Panc1 (cell line): ENCODE results near the gene DDX4. TPM values are rescaled to one million over a fixed set of nuclear protein-coding genes. Genes with fewer than 3 reads are reported as not detected.

Source experiments
- ATAC-seq: fragments of 200-7000 bp; cut with Tn5 transposase; 2 replicates; pipeline ENCODE4 v1.9.1; 2020; ENCODE audit warnings: mild to moderate bottlenecking, moderate library complexity
- BruUV-seq: library from RNA; stranded (reverse); fragments of 400-500 nt; replicated peaks from 2 replicates; lab custom pipeline; 2021; lab: Mats Ljungman, UMichigan
- CTCF ChIA-PET: fragments of 300-600 bp; sonication (Branson Sonifier 250); formaldehyde crosslinking; loops from one replicate; lab custom pipeline; 2022; ENCODE audit warnings: antibody characterized with exemption; lab: Charles Lee
- POLR2A ChIA-PET: fragments of 300-600 bp; sonication (Branson Sonifier 250); formaldehyde crosslinking; loops from one replicate; lab custom pipeline; 2022; ENCODE audit warnings: antibody characterized with exemption; lab: Charles Lee
- DNase-seq: peaks from one replicate; pipeline ENCODE4 v3.0.0-alpha.2; 2010; ENCODE audit warnings: low read depth, low spot score
- H3K27ac ChIP-seq: 2 replicates; pipeline ENCODE4 v1.5.1; 2011; ENCODE audit warnings: mild to moderate bottlenecking, low read length, inconsistent platforms
- H3K27me3 ChIP-seq: fragments of 200-500 bp; sonication (Bioruptor generic); 2 replicates; pipeline ENCODE4 v1.6.0; 2014; ENCODE audit warnings: low read length, inconsistent platforms; ENCODE audit not compliant: control insufficient read depth, insufficient read depth
- H3K36me3 ChIP-seq: fragments of 200-500 bp; sonication (Bioruptor generic); 2 replicates; pipeline ENCODE4 v1.5.1; 2014; ENCODE audit warnings: inconsistent platforms, mild to moderate bottlenecking, low read length, moderate library complexity; ENCODE audit not compliant: control insufficient read depth, insufficient read depth
- H3K4me1 ChIP-seq: 2 replicates; pipeline ENCODE4 v1.5.1; 2011; ENCODE audit warnings: inconsistent platforms, mild to moderate bottlenecking, low read length, moderate library complexity; ENCODE audit not compliant: control insufficient read depth, insufficient read depth
- H3K4me3 ChIP-seq, 2 experiments: 2 replicates each; pipeline ENCODE4 v1.5.1; 2011 to 2012; ENCODE audit warnings: low read depth in 2 of 2, low read length in 2 of 2, mild to moderate bottlenecking in 2 of 2, inconsistent platforms in 1 of 2, moderate library complexity in 1 of 2
- H3K9me3 ChIP-seq: fragments of 200-500 bp; sonication (Bioruptor generic); 2 replicates; pipeline ENCODE4 v1.5.1; 2014; ENCODE audit warnings: low read depth, mild to moderate bottlenecking, inconsistent platforms, low read length, moderate library complexity; ENCODE audit not compliant: control insufficient read depth, insufficient read depth
- POLR2AphosphoS5 ChIP-seq: IDR thresholded peaks from 2 replicates; pipeline ENCODE4 v1.6.1; 2012; ENCODE audit warnings: mild to moderate bottlenecking, low read depth, low read length, moderate library complexity
- REST ChIP-seq, 2 experiments: IDR thresholded peaks; 2 replicates each; pipeline ENCODE4 v1.6.1; 2011 to 2012; ENCODE audit warnings: low read depth in 2 of 2, control low read depth in 1 of 2, low read length in 1 of 2, mild to moderate bottlenecking in 1 of 2, moderate library complexity in 1 of 2; ENCODE audit not compliant: insufficient read depth in 1 of 2
- SIN3A ChIP-seq: IDR thresholded peaks from 2 replicates; pipeline ENCODE4 v1.6.1; 2012; ENCODE audit warnings: low read depth, mild to moderate bottlenecking, low read length, moderate library complexity, borderline replicate concordance; ENCODE audit not compliant: insufficient read depth
- TCF7L2 ChIP-seq: IDR thresholded peaks from 2 replicates; pipeline ENCODE4 v1.6.1; 2011; ENCODE audit warnings: mild to moderate bottlenecking, low read depth, low read length, inconsistent platforms
- in situ Hi-C: cut with HindIII; loops from 2 replicates; pipeline ENCODE4 v1.10.0; 2016; ENCODE audit warnings: low sequenced_read_pairs, low pct_unique_long_range_greater_than_20kb
- intact Hi-C: fragments of 100-400 bp; cut with micrococcal nuclease; formaldehyde crosslinking; loops from one replicate; pipeline ENCODE4 v1.10.0; 2022; ENCODE audit not compliant: unreplicated experiment
- total RNA-seq: library from RNA; stranded (reverse); gene quantifications from one replicate; pipeline ENCODE4 v1.2.1, GENCODE V29; 2021; ENCODE audit not compliant: unreplicated experiment
- TF ChIP-seq, protein P1 (sequence below): fragments of 450-650 bp; IDR thresholded peaks from 2 replicates; pipeline ENCODE4 v1.5.1; 2017; ENCODE audit warnings: mild to moderate bottlenecking

Gene DDX4
- total RNA-seq, 1 experiment from 2014 or later: not detected

DNA sequence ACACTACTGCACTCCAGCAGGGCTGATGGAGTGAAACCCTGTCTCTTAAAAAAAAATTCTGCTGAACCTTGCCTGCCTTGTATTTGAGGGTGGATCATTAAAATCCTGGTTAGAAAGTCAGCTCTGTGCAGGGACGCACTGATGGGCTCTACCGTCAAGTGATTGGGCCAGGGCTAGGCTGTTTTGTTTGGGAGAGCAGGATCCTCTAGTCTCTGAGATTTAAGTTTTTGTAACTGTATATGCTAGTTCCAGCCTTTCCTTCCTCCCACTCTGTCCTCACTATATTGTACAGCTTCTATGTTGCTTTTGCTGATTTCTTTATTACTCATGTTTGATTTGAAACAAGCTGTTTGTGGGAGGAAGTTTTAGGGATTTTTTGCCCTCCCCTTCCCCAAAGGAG, 11.5 kb downstream of the DDX4 start:
- ChIA-PET POLR2A (no interaction called here), CTCF (no interaction called here)
- in situ Hi-C loops (no loop called here), intact Hi-C loops (no loop called here)
- no peak for TF ChIP-seq TCF7L2
- no peak for TF ChIP-seq REST (IDR thresholded peaks at IDR 0.05; ENCODE audit: insufficient read depth in 1 of 2, low read depth in 2 of 2, low read length in 1 of 2)
- no peaks in the 10 kb centered on the region for H3K27me3 ChIP-seq
- H3K4me3 ChIP-seq: no peak overlapping the region
- no peak for DNase-seq
- no peak for ATAC-seq
- no peaks in the 10 kb centered on the region for H3K4me1 ChIP-seq
- H3K27ac ChIP-seq: no peak overlapping the region
- no peaks in the 10 kb centered on the region for H3K36me3 ChIP-seq
- H3K9me3 ChIP-seq: no peaks in the 10 kb centered on the region
- BruUV-seq: no TSS peak

GRCh38 chr5:55750063-55750462, 12.2 kb downstream of the DDX4 start:
- CTCF ChIA-PET: interaction anchor here (0.6 kb wide), 1 partner anchor 1352 kb away, joined by 3 read pairs; no protein-coding TSS in a partner anchor

More at GRCh38 chr5:55750063-55750462, 12.2 kb downstream of the DDX4 start:
- Histone ChIP-seq H3K9me3 (no peaks in the 10 kb centered on the region), H3K4me3 (no peak overlapping the region), H3K36me3 (no peaks in the 10 kb centered on the region), H3K27me3 (no peaks in the 10 kb centered on the region), H3K4me1 (no peaks in the 10 kb centered on the region), H3K27ac (no peak overlapping the region)
- intact Hi-C loops: no loop called here
- TF ChIP-seq, protein P1, sequence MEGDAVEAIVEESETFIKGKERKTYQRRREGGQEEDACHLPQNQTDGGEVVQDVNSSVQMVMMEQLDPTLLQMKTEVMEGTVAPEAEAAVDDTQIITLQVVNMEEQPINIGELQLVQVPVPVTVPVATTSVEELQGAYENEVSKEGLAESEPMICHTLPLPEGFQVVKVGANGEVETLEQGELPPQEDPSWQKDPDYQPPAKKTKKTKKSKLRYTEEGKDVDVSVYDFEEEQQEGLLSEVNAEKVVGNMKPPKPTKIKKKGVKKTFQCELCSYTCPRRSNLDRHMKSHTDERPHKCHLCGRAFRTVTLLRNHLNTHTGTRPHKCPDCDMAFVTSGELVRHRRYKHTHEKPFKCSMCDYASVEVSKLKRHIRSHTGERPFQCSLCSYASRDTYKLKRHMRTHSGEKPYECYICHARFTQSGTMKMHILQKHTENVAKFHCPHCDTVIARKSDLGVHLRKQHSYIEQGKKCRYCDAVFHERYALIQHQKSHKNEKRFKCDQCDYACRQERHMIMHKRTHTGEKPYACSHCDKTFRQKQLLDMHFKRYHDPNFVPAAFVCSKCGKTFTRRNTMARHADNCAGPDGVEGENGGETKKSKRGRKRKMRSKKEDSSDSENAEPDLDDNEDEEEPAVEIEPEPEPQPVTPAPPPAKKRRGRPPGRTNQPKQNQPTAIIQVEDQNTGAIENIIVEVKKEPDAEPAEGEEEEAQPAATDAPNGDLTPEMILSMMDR: no peak
- TF ChIP-seq SIN3A: no peak
- TF ChIP-seq TCF7L2: no peak
- no peak for TF ChIP-seq POLR2AphosphoS5
- no peak for TF ChIP-seq REST (IDR thresholded peaks at IDR 0.05; ENCODE audit: insufficient read depth in 1 of 2, low read depth in 2 of 2, low read length in 1 of 2)
- in situ Hi-C loops: no loop called here
- POLR2A ChIA-PET: no interaction called here
- no TSS peak for BruUV-seq
- no peak for DNase-seq
- ATAC-seq: no peak
